Stimulated activated CD4-positive, alpha-beta T cell treated with anti-CD3 and anti-CD28 coated beads, Interleukin-2, amount 100 ng/mL, for 24 hours (primary cell): ENCODE measurements around the gene MLH3.
"Not testable (repeated sequence)": the region's sequence is repeated elsewhere in the genome, so short reads cannot be mapped to it uniquely, and the experiment has no call there.

Experiments
- DNase-seq, 2 donors: peaks; one replicate each; pipeline ENCODE4 v3.0.0-alpha.2; 2020

Gene MLH3

GRCh38 chr14:75022655-75023054, 28.6 kb downstream of the MLH3 start:
- peak in 1 of 2 donors; percentile 11 for DNase-seq

DNA sequence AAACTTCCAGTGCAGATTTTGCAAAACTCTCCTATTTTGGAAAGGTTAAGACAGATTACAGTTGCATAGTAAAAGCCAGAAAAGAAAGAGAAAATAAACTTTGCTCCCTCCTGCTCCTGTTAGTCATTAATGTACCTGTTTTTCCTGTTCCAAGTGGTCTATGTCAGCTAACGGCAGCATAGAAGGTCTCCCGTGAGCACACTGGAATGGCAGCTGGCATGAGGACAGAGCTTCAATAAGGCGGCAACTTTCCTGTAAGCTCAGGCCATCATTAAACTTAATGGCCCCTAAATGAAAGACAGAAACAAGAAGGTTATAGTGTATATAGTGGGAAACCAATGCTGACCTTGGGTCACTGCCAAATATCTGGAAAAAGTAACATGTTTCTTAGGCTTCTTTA, 32.6 kb downstream of the MLH3 start:
- no peak for DNase-seq

DNA sequence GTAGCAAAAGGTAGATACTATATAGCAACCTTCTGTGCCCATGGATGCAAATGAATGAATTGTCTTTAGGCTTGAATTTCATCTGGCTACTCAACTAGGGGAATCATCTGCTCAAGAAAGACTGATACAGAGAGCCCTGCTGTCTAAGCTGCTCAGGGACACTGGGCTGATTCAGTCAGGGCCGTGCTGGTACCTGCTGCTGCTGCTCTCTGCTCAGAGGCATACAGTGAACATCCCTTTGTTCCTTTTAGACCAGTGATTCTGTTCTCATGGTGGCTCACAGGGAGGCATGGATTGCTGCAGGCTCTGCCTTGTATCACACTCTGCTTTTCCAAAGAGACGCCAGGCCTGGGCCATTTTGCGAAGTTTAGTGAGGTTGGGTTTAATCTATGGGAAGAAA, 34.5 kb downstream of the MLH3 start:
- no peak for DNase-seq

DNA sequence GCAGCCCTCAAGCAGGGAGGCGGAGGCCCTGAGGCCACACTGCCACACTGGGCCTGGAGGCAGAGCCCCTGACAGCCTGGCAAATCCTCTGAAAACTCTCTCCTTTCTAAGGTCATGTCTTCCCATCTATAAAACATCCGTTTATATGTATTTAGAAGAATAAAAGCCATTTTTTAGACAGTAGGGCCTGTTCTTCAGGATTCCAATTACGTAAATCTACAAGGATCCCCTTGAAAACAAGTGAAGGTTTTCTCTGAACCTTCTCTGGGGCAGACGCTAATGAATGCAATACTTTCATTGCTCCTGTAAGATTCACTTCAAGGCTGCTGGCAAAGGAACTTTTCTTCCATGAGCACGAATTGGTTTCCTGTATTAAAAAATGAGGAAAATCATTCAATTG, 35.8 kb downstream of the MLH3 start:
- no peak for DNase-seq

GRCh38 chr14:75013290-75013689, 38.0 kb downstream of the MLH3 start:
- DNase-seq = no peak

DNA sequence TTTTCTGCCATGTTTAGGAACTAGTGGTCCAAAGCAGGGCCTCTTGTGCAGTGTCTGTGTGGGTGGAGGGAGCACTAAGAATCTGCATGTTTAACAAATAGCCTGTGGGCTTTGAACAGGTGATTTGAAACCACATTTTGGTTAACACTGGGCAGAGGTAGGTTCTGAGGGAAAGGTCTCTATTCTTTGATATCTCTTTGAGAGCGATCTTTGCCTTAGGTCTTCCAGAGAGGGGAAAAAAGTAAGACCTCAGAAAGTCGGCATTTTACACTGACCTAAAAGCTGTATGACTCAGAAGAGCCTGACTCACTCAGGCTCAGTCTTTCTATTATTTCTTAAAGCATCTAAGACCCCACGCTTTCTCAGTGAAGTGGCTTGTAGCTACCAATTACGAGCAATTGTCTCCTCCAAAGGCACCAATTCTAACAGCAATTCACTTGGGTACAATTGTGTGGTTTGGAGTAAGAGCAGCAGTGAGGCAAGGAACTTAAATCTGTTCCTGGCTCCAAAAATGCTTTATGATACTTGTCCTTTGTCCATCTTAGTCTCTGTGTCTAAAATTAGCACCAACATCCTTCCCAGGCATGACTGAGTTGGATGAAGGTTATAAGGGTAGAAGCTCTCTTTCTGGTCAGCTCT, 39.8 kb downstream of the MLH3 start:
- DNase-seq = peak in 1 of 2 donors; percentile 9

DNA sequence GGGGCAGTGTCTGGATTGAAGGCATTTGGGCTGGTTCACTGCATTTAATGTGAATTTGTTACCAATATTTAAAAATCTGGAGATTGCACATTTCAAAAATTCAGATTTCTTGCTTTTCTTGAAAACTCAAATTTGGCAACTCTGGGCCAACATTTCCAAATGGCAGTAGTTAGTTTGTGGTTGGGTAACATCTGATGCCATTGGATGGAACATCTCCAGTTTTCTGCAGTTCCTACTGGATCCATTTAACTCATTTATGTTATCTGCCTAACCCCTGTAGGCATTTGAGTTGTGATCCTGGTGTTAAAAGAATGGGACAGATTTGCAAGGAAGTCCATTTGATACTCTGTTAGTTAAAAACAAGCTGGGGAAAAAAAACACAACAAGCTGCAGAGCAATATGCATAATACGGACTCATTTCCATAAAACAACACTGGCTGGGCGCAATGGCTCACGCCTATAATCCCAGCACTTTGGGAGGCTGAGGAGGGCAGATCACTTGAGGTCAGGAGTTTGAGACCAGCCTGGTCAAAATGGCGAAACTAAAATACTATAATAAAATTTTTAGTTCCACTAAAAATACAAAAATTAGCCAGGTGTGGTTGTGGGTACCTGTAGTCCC, 40.7 kb downstream of the MLH3 start:
- no peak for DNase-seq

- DNase-seq = no peak
These were observed 42.1 kb downstream of the MLH3 start for GRCh38 chr14:75009176-75009575.

DNA sequence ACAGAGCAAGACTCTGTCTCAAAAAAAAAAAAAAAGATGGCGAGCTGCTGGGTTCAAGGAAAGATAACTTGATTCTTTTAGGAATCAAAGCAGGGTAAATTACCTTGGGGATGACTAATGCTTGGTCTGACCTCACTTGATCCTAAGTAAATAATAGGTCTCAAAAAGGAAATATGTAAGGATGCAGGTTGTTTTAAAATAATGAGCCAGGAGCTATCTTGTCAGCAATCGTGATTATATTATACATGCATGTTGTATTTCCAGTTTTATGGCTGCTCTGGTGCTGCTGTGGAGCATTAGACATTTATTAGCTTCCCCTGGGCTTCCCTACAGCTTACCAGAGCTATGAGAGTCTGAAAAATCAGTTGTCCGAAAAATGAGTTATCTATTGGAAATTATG, 45.9 kb downstream of the MLH3 start:
- no peak for DNase-seq

GRCh38 chr14:75003250-75004027, 47.8 kb downstream of the MLH3 start:
- no peak for DNase-seq

- DNase-seq = peak; percentile 99
These were observed 48.6 kb downstream of the MLH3 start, which contains the start of gene EIF2B2 for GRCh38 chr14:75002392-75003249. EIF2B2 (plus strand) TSS chr14:75002921; CDS start chr14:75002991, 70 bp downstream.

GRCh38 chr14:75001899-75002298, 49.4 kb downstream of the MLH3 start:
- DNase-seq = no peak

DNA sequence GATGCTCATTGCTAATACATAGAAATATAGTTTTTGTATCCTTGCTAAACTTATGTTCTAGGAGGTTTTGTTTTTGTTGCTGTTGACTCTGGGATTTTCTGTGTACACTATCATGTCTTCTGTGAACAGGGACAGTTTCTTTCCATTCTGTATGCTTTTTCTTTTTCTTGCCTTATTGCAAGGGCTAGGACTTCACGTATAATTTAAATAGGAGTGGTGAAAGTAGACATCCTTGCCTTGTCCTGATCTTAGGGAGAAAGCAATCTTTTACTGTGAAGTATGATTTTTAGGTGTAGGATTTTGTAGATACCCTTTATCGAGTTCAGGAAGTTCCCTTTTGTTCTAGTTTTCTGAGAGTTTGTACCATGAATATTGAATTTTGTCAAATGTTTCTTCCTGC, 50.0 kb downstream of the MLH3 start:
- no peak for DNase-seq

GRCh38 chr14:74995781-74996180, 55.5 kb downstream of the MLH3 start:
- not testable (repeated sequence) for DNase-seq

- DNase-seq = not testable (repeated sequence)
These were observed 57.1 kb downstream of the MLH3 start for GRCh38 chr14:74994182-74994581.

- no peak for DNase-seq
These were observed 62.3 kb downstream of the MLH3 start for GRCh38 chr14:74988993-74989392.

GRCh38 chr14:74988131-74988530, 63.1 kb downstream of the MLH3 start:
- DNase-seq = no peak

- no peak for DNase-seq
These were observed 65.5 kb downstream of the MLH3 start for GRCh38 chr14:74985806-74986205.

DNA sequence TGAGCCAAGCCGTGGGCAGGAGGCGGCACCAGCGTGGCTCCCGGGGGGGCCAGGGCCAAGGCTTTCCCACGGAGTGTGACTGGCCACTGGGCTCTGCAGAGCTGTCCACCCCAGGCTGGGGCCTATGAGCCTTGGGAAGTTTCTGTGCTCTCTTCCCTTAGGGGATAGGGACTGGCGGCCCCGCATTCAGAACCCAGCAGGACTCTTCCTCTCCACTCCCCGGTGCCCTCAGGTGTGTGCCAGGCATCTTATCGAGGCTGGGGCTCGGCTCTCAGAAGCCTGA, 66.3 kb downstream of the MLH3 start:
- DNase-seq = no peak

DNA sequence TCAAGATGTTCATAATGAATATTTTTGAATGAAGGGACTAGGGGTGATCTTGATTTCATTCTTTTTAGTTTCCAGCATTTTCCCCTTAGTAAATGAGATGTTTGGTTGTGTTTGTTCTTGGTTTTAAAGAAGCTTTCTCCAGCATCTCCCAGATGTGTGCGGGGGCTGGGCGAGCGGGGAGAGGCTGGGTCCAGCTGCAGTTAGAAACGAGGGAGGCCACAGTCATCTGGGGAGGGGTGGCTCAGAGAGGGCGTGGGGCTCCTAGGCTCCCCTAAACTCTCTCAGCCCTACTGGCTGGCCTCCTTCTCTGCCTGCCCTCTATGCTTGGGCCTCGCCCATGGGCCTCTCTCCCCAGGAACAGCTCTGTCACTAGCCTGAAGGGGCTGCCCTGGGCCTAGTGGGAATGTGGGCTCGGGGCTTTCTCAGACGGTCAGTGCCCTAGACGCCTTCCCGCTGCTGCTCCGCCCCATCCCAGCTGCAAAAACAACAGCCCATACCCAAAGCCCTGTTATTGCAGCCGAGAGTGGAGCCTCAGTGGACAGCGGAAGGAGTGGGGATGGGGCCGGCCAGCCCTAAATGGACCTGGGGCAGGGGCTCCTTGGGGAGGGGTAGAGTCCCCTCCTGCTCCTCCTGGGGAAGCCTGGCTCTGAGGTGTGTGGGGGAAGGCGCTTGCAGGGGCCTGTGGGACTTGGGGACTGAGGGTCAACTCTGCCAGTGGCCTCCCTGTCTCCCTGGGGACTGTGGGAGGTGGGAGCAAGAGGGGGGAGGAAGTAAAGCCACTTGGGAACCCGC, 66.8 kb downstream of the MLH3 start:
- DNase-seq = no peak

DNA sequence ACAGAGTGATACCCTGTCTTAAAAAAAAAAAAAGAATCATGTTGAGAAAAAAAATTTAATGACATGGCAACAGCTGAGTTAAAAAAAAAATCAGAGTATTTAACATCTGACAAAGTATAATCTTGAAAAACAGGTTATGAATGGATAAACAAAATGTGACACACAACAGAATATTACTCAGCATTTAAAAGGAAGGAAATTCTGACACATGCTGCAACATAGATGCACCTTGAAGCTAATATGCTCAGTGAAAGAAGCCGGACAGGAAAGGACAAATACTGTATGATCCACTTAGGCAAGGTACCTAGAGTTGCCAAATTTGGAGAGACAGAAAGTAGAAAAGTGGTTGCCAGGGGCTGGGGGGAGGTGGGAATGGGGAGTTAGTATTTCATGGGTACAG, 67.9 kb downstream of the MLH3 start:
- no peak for DNase-seq

- no peak for DNase-seq
These were observed 68.6 kb downstream of the MLH3 start for GRCh38 chr14:74982661-74983060.

DNA sequence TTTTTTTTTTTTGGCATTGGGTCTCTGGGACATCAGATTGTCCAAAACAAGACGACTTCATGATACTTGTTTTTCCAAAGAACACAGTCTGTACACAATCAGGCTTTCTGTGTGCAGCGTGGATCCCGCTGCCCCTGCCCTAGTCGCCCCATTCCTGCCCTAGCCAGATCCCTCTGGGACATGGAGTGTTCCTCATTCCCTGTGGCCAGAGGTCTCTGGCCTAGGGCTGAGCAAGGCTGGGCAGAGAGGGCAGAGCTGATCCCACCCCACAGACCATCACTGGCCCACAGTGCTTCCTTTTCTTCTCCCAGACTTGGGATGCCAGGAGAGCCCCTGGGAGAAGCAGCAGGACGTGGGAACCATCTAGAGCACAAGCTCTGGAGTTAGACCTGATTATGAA, 69.4 kb downstream of the MLH3 start:
- DNase-seq = no peak
